SJCRH30 (cell line): ENCODE data around the gene ACOT7. TPM values are rescaled to one million over a fixed set of nuclear protein-coding genes. Genes with fewer than 3 reads are reported as not detected.
"Not testable (repeated sequence)": the region's sequence is repeated elsewhere in the genome, so short reads cannot be mapped to it uniquely, and the experiment has no call there.

ENCODE experiments used
- DNase-seq, 2 experiments: peaks; one replicate each; pipeline ENCODE4 v3.0.0-alpha.2; 2015 to 2020
- H3K27ac ChIP-seq: fragments of 250-450 bp; sonication (Bioruptor Pico); 2 replicates; pipeline ENCODE4 v1.5.1; 2020; ENCODE audit warnings: mild to moderate bottlenecking, moderate library complexity
- H3K27me3 ChIP-seq: fragments of 250-450 bp; sonication (Bioruptor Pico); 2 replicates; pipeline ENCODE4 v1.5.1; 2020; ENCODE audit warnings: mild to moderate bottlenecking, moderate library complexity
- H3K36me3 ChIP-seq: fragments of 250-450 bp; sonication (Bioruptor Pico); 2 replicates; pipeline ENCODE4 v1.5.1; 2020; ENCODE audit warnings: mild to moderate bottlenecking, moderate library complexity
- H3K4me1 ChIP-seq: fragments of 250-450 bp; sonication (Bioruptor Pico); 2 replicates; pipeline ENCODE4 v1.5.1; 2020; ENCODE audit warnings: mild to moderate bottlenecking, moderate library complexity
- H3K4me3 ChIP-seq: fragments of 250-450 bp; sonication (Bioruptor Pico); 2 replicates; pipeline ENCODE4 v1.5.1; 2020; ENCODE audit warnings: mild to moderate bottlenecking, moderate library complexity
- H3K9me3 ChIP-seq: fragments of 250-450 bp; sonication (Bioruptor Pico); replicated peaks from 2 replicates; pipeline ENCODE4 v1.5.1; 2020; ENCODE audit warnings: mild to moderate bottlenecking, moderate library complexity
- total RNA-seq: library from RNA; depleted of rRNA; stranded (reverse); fragments of >200 nt; shearing (Covaris generic); gene quantifications from 2 replicates; pipeline ENCODE4 v1.2.3, GENCODE V29; 2014

ACOT7 gene
- total RNA-seq, 1 experiment from 2014 or later, result 51.2 TPM

- Histone ChIP-seq H3K4me3 (no peak overlapping the region), H3K27me3 (no peaks in the 10 kb centered on the region), H3K9me3 (no peaks in the 10 kb centered on the region), H3K4me1 (no peaks in the 10 kb centered on the region), H3K36me3 (no peaks in the 10 kb centered on the region), H3K27ac (no peak overlapping the region)
- DNase-seq, result no peak
These were observed 26.1 kb downstream of the ACOT7 start for GRCh38 chr1:6367381-6368012.

GRCh38 chr1:6365047-6365446 is 28.5 kb downstream of the ACOT7 start:
- DNase-seq, result no peak
- H3K36me3 ChIP-seq, result no peaks in the 10 kb centered on the region
- no peaks in the 10 kb centered on the region for H3K9me3 ChIP-seq

GRCh38 chr1:6363085-6363884 is 30.3 kb downstream of the ACOT7 start:
- not testable (repeated sequence) for DNase-seq, H3K27ac ChIP-seq, H3K27me3 ChIP-seq, H3K4me1 ChIP-seq, H3K9me3 ChIP-seq, H3K4me3 ChIP-seq, H3K36me3 ChIP-seq

More at GRCh38 chr1:6365047-6365446, 28.5 kb downstream of the ACOT7 start:
- Histone ChIP-seq H3K4me1 (peaks cover 2% of the 10 kb centered on the region; the same call in 1 of the 2 replicates), H3K27me3 (no peaks in the 10 kb centered on the region), H3K4me3 (no peak overlapping the region), H3K27ac (no peak overlapping the region)

- no peak for DNase-seq
- H3K27me3 ChIP-seq, result no peaks in the 10 kb centered on the region
These were observed 32.3 kb downstream of the ACOT7 start for GRCh38 chr1:6361124-6361775.

GRCh38 chr1:6360517-6361070 is 33.0 kb downstream of the ACOT7 start:
- Histone ChIP-seq H3K27ac (no peak overlapping the region), H3K4me1 (peaks cover 9% of the 10 kb centered on the region), H3K36me3 (no peaks in the 10 kb centered on the region), H3K9me3 (no peaks in the 10 kb centered on the region), H3K4me3 (no peak overlapping the region), H3K27me3 (no peaks in the 10 kb centered on the region)
- DNase-seq, result no peak

More at GRCh38 chr1:6361124-6361775, 32.3 kb downstream of the ACOT7 start:
- peaks cover 9% of the 10 kb centered on the region for H3K4me1 ChIP-seq
- H3K9me3 ChIP-seq, result no peaks in the 10 kb centered on the region
- no peak overlapping the region for H3K4me3 ChIP-seq
- no peaks in the 10 kb centered on the region for H3K36me3 ChIP-seq
- no peak overlapping the region for H3K27ac ChIP-seq

- Histone ChIP-seq H3K9me3 (no peaks in the 10 kb centered on the region), H3K27ac (no peak overlapping the region), H3K27me3 (no peaks in the 10 kb centered on the region), H3K4me3 (no peak overlapping the region), H3K36me3 (no peaks in the 10 kb centered on the region), H3K4me1 (peaks cover 9% of the 10 kb centered on the region)
- DNase-seq, result no peak
These were observed 33.5 kb downstream of the ACOT7 start for GRCh38 chr1:6360117-6360496.

GRCh38 chr1:6359216-6360116 is 34.1 kb downstream of the ACOT7 start:
- H3K27ac ChIP-seq, result no peak overlapping the region
- no peaks in the 10 kb centered on the region for H3K27me3 ChIP-seq

GRCh38 chr1:6358757-6359201 is 34.8 kb downstream of the ACOT7 start:
- Histone ChIP-seq H3K27me3 (no peaks in the 10 kb centered on the region), H3K4me3 (no peak overlapping the region), H3K36me3 (no peaks in the 10 kb centered on the region), H3K27ac (no peak overlapping the region), H3K9me3 (no peaks in the 10 kb centered on the region), H3K4me1 (peaks cover 15% of the 10 kb centered on the region)
- no peak for DNase-seq

More at GRCh38 chr1:6359216-6360116, 34.1 kb downstream of the ACOT7 start:
- peak; percentile 64 to 69 for DNase-seq
- Histone ChIP-seq H3K36me3 (no peaks in the 10 kb centered on the region), H3K9me3 (no peaks in the 10 kb centered on the region), H3K4me3 (no peak overlapping the region), H3K4me1 (peaks cover 9% of the 10 kb centered on the region)

GRCh38 chr1:6358144-6358624 is 35.4 kb downstream of the ACOT7 start:
- peaks cover 21% of the 10 kb centered on the region for H3K4me1 ChIP-seq
- H3K27ac ChIP-seq, result no peak overlapping the region
- DNase-seq, result no peak
- H3K27me3 ChIP-seq, result no peaks in the 10 kb centered on the region
- H3K9me3 ChIP-seq, result no peaks in the 10 kb centered on the region
- no peak overlapping the region for H3K4me3 ChIP-seq
- no peaks in the 10 kb centered on the region for H3K36me3 ChIP-seq

GRCh38 chr1:6357243-6357936 is 36.2 kb downstream of the ACOT7 start:
- no peaks in the 10 kb centered on the region for H3K9me3 ChIP-seq
- H3K4me1 ChIP-seq, result peaks cover 26% of the 10 kb centered on the region
- no peak overlapping the region for H3K4me3 ChIP-seq
- no peaks in the 10 kb centered on the region for H3K36me3 ChIP-seq
- DNase-seq, result no peak
- no peak overlapping the region for H3K27ac ChIP-seq
- H3K27me3 ChIP-seq, result no peaks in the 10 kb centered on the region

GRCh38 chr1:6355621-6356020 is 37.9 kb downstream of the ACOT7 start:
- peaks cover 31% of the 10 kb centered on the region for H3K4me1 ChIP-seq

GRCh38 chr1:6354659-6355317 is 38.8 kb downstream of the ACOT7 start:
- Histone ChIP-seq H3K27ac (no peak overlapping the region), H3K4me1 (peaks cover 26% of the 10 kb centered on the region)
- DNase-seq, result peak in 1 of 2 experiments; percentile 5

More at GRCh38 chr1:6355621-6356020, 37.9 kb downstream of the ACOT7 start:
- Histone ChIP-seq H3K27me3 (no peaks in the 10 kb centered on the region), H3K27ac (no peak overlapping the region), H3K9me3 (no peaks in the 10 kb centered on the region), H3K4me3 (no peak overlapping the region), H3K36me3 (no peaks in the 10 kb centered on the region)
- DNase-seq, result no peak

More at GRCh38 chr1:6354659-6355317, 38.8 kb downstream of the ACOT7 start:
- Histone ChIP-seq H3K9me3 (no peaks in the 10 kb centered on the region), H3K27me3 (no peaks in the 10 kb centered on the region), H3K4me3 (no peak overlapping the region), H3K36me3 (no peaks in the 10 kb centered on the region)
